ENCODE measurements around the gene RRM1. TPM values are rescaled to one million over a fixed set of nuclear protein-coding genes. Genes with fewer than 3 reads are reported as not detected.

Gene RRM1
- total RNA-seq, 1 experiment from 2014 or later: 184 TPM

GRCh38 chr11:4103269-4103668, 8.7 kb downstream of the RRM1 start:
- ChIA-PET CTCF (no interaction called here), POLR2A (ENCODE audit: low non-redundant PET) (no interaction called here)
- no peak for DNase-seq (ENCODE audit: low spot score)
- no peaks in the 10 kb centered on the region for H3K9me3 ChIP-seq (ENCODE audit: low read depth, low read length, poor library complexity, severe bottlenecking)
- BruUV-seq (replicated peaks): no TSS peak
- H3K36me3 ChIP-seq (ENCODE audit: insufficient read depth, low read length, poor library complexity, severe bottlenecking): peaks cover 49% of the 10 kb centered on the region
- intact Hi-C loops (cut with micrococcal nuclease; ENCODE audit: unreplicated experiment): no loop called here
- TF ChIP-seq CTCF (conservative IDR thresholded peaks at IDR 0.05; ENCODE audit: low read depth, low read length): no peak
- TF ChIP-seq EZH2 (IDR thresholded peaks at IDR 0.05; ENCODE audit: borderline replicate concordance, low read depth, low read length, poor library complexity, severe bottlenecking): no peak
- H3K27me3 ChIP-seq (replicated peaks; ENCODE audit: insufficient read depth, low read depth, low read length, poor library complexity): no peaks in the 10 kb centered on the region
- H3K4me3 ChIP-seq (ENCODE audit: low read depth, low read length, poor library complexity, severe bottlenecking): no peak overlapping the region
- peaks cover 18% of the 10 kb centered on the region for H3K4me1 ChIP-seq (ENCODE audit: insufficient read depth, low read length, poor library complexity, severe bottlenecking)
- no peak overlapping the region for H3K27ac ChIP-seq (ENCODE audit: low read depth, low read length, poor library complexity, severe bottlenecking)

- no peaks in the 10 kb centered on the region for H3K27me3 ChIP-seq (replicated peaks; ENCODE audit: insufficient read depth, low read depth, low read length, poor library complexity)
- BruUV-seq (replicated peaks): no TSS peak
- intact Hi-C loops (cut with micrococcal nuclease; ENCODE audit: unreplicated experiment): no loop called here
- CTCF ChIA-PET: no interaction called here
- DNase-seq (ENCODE audit: low spot score): no peak
- H3K4me3 ChIP-seq (ENCODE audit: low read depth, low read length, poor library complexity, severe bottlenecking): no peak overlapping the region
- no peaks in the 10 kb centered on the region for H3K9me3 ChIP-seq (ENCODE audit: low read depth, low read length, poor library complexity, severe bottlenecking)
- no peaks in the 10 kb centered on the region for H3K4me1 ChIP-seq (ENCODE audit: insufficient read depth, low read length, poor library complexity, severe bottlenecking)
- POLR2A ChIA-PET (ENCODE audit: low non-redundant PET): no interaction called here
- TF ChIP-seq EZH2 (IDR thresholded peaks at IDR 0.05; ENCODE audit: borderline replicate concordance, low read depth, low read length, poor library complexity, severe bottlenecking) (no peak), CTCF (conservative IDR thresholded peaks at IDR 0.05; ENCODE audit: low read depth, low read length) (no peak)
- peaks cover 65% of the 10 kb centered on the region for H3K36me3 ChIP-seq (ENCODE audit: insufficient read depth, low read length, poor library complexity, severe bottlenecking)
- H3K27ac ChIP-seq (ENCODE audit: low read depth, low read length, poor library complexity, severe bottlenecking): no peak overlapping the region
Observed at GRCh38 chr11:4105916-4106315, 11.3 kb downstream of the RRM1 start.

- Histone ChIP-seq H3K4me1 (ENCODE audit: insufficient read depth, low read length, poor library complexity, severe bottlenecking) (no peaks in the 10 kb centered on the region), H3K9me3 (ENCODE audit: low read depth, low read length, poor library complexity, severe bottlenecking) (no peaks in the 10 kb centered on the region), H3K36me3 (ENCODE audit: insufficient read depth, low read length, poor library complexity, severe bottlenecking) (peaks cover 63% of the 10 kb centered on the region), H3K27ac (ENCODE audit: low read depth, low read length, poor library complexity, severe bottlenecking) (no peak overlapping the region), H3K4me3 (ENCODE audit: low read depth, low read length, poor library complexity, severe bottlenecking) (no peak overlapping the region), H3K27me3 (replicated peaks; ENCODE audit: insufficient read depth, low read depth, low read length, poor library complexity) (no peaks in the 10 kb centered on the region)
- no TSS peak for BruUV-seq (replicated peaks)
- intact Hi-C loops (cut with micrococcal nuclease; ENCODE audit: unreplicated experiment): no loop called here
- DNase-seq (ENCODE audit: low spot score): no peak
- ChIA-PET CTCF (no interaction called here), POLR2A (ENCODE audit: low non-redundant PET) (no interaction called here)
- TF ChIP-seq CTCF (conservative IDR thresholded peaks at IDR 0.05; ENCODE audit: low read depth, low read length) (no peak), EZH2 (IDR thresholded peaks at IDR 0.05; ENCODE audit: borderline replicate concordance, low read depth, low read length, poor library complexity, severe bottlenecking) (no peak)
Observed at GRCh38 chr11:4111834-4112233, 17.2 kb downstream of the RRM1 start.

Measured in A673 (cell line).